HepG2 (cell line): ENCODE measurements around the gene ZNF132. TPM values are rescaled to one million over a fixed set of nuclear protein-coding genes. Genes with fewer than 3 reads are reported as not detected.

Experiments used
- ATAC-seq: fragments of 200-7000 bp; cut with Tn5 transposase; 3 replicates; pipeline ENCODE4 v1.9.1; 2020; ENCODE audit warnings: mild to moderate bottlenecking, moderate library complexity
- BruUV-seq: library from RNA; stranded (reverse); fragments of 400-500 nt; replicated peaks from 2 replicates; lab custom pipeline; 2021; lab: Mats Ljungman, UMichigan
- CTCF ChIA-PET: fragments of 300-600 bp; formaldehyde crosslinking; extraction: SDS; loops from one replicate; lab custom pipeline; 2021; ENCODE audit warnings: low total read pairs, inconsistent platforms, low intra/inter-chr PET ratio; lab: Yijun Ruan, JAX
- POLR2A ChIA-PET: fragments of 350-600 bp; sonication (Branson Sonifier 250); formaldehyde crosslinking; loops from one replicate; lab custom pipeline; 2020; ENCODE audit warnings: antibody characterized with exemption, inconsistent platforms; lab: Yijun Ruan, JAX
- DNase-seq: peaks from one replicate; pipeline ENCODE4 v3.0.0-alpha.2; 2015; ENCODE audit warnings: low spot score
- FAIRE-seq: peaks from 3 replicates; lab custom pipeline; 2011; peaks lifted over from hg19 to GRCh38; lab: Jason Lieb, UNC
- H2AFZ ChIP-seq: one replicate; pipeline ENCODE4 v1.6.1; 2011; ENCODE audit warnings: low read length, inconsistent platforms
- H3K27ac ChIP-seq: fragments of 300-600 bp; 3 replicates; pipeline ENCODE4 v1.8.0; 2011; ENCODE audit warnings: mixed run types, mild to moderate bottlenecking, mixed read lengths, low read length, inconsistent platforms; ENCODE audit not compliant: insufficient read depth; ENCODE audit errors: extremely low read length
- H3K27me3 ChIP-seq, 2 experiments: fragments of 200-600 bp in 1 of 2; 2 replicates in 1 of 2; 3 replicates in 1 of 2; pipeline versions ENCODE4 v1.6.0 to v1.8.0; 2011; ENCODE audit warnings: low read length in 2 of 2, mild to moderate bottlenecking in 2 of 2, moderate library complexity in 2 of 2, inconsistent platforms in 1 of 2; ENCODE audit not compliant: insufficient read depth in 2 of 2, control insufficient read depth in 1 of 2
- H3K36me3 ChIP-seq, 2 experiments: fragments of 200-600 bp in 1 of 2; replicated peaks in 1 of 2; 2 replicates in 1 of 2; 3 replicates in 1 of 2; pipeline versions ENCODE4 v1.5.1 to v1.8.0; 2011; ENCODE audit warnings: low read length in 2 of 2, inconsistent platforms in 1 of 2; ENCODE audit not compliant: insufficient read depth in 2 of 2, control insufficient read depth in 1 of 2
- H3K4me1 ChIP-seq: 2 replicates; pipeline ENCODE4 v1.5.1; 2012; ENCODE audit warnings: low read length, inconsistent platforms; ENCODE audit not compliant: insufficient read depth
- H3K4me2 ChIP-seq: 2 replicates; pipeline ENCODE4 v1.6.0; 2011; ENCODE audit warnings: low read depth, low read length, inconsistent platforms
- H3K4me3 ChIP-seq, 3 experiments: fragments of 200-600 bp in 1 of 3; sonication (generic), shearing (Covaris generic) in 1 of 3; replicated peaks in 1 of 3; 2 replicates each; pipeline ENCODE4 v1.5.1; 2011 to 2016; ENCODE audit warnings: low read length in 3 of 3, inconsistent platforms in 2 of 3, low read depth in 2 of 3, mild to moderate bottlenecking in 2 of 3, control low read depth in 1 of 3, mixed read lengths in 1 of 3; ENCODE audit not compliant: insufficient read depth in 1 of 3
- H3K79me2 ChIP-seq: one replicate; pipeline ENCODE4 v1.6.1; 2011; ENCODE audit warnings: low read length, inconsistent platforms; ENCODE audit not compliant: insufficient read depth
- H3K9ac ChIP-seq: 2 replicates; pipeline ENCODE4 v1.6.0; 2011; ENCODE audit warnings: mild to moderate bottlenecking, low read depth, low read length, inconsistent platforms; ENCODE audit not compliant: insufficient read depth
- H3K9me3 ChIP-seq: 2 replicates; pipeline ENCODE4 v1.5.1; 2012; ENCODE audit warnings: mild to moderate bottlenecking, low read length
- H4K20me1 ChIP-seq: 2 replicates; pipeline ENCODE4 v1.6.0; 2011; ENCODE audit warnings: inconsistent platforms, mild to moderate bottlenecking, low read length, moderate library complexity; ENCODE audit not compliant: insufficient read depth
- HOXA3 ChIP-seq: sonication (generic); formaldehyde crosslinking; IDR thresholded peaks from 2 replicates; pipeline ENCODE4 v1.5.0; 2020; ENCODE audit warnings: missing genetic modification reagents
- JUNB ChIP-seq: sonication (generic); formaldehyde crosslinking; IDR thresholded peaks from 2 replicates; pipeline ENCODE4 v1.8.0; 2022; ENCODE audit warnings: missing genetic modification reagents, mild to moderate bottlenecking, borderline replicate concordance
- NFE2L2 ChIP-seq: fragments of 150-350 bp; IDR thresholded peaks from 2 replicates; pipeline ENCODE4 v1.6.1; 2014; ENCODE audit warnings: low read length
- SCMH1 ChIP-seq: sonication (generic); formaldehyde crosslinking; IDR thresholded peaks from 2 replicates; pipeline ENCODE4 v1.9.0; 2021; ENCODE audit warnings: missing genetic modification reagents, mild to moderate bottlenecking, borderline replicate concordance
- ZBTB8A ChIP-seq: sonication (generic); formaldehyde crosslinking; IDR thresholded peaks from 2 replicates; pipeline ENCODE4 v1.4.0; 2020; ENCODE audit warnings: mild to moderate bottlenecking, low read depth, missing genetic modification reagents, borderline replicate concordance
- ZNF570 ChIP-seq: sonication (generic); formaldehyde crosslinking; IDR thresholded peaks from 2 replicates; pipeline ENCODE4 v1.4.0; 2020; ENCODE audit warnings: mild to moderate bottlenecking, missing genetic modification reagents, borderline replicate concordance
- ZNF652 ChIP-seq: IDR thresholded peaks from 2 replicates; pipeline ENCODE4 v1.6.1; 2016; ENCODE audit warnings: low read depth, borderline replicate concordance
- WGBS: methylation state at CpG from one replicate; pipeline ENCODE4 v1.1.6; 2017; ENCODE audit warnings: low lambda C conversion rate; 5-methylcytosine and 5-hydroxymethylcytosine counted together
- in situ Hi-C: cut with HindIII; loops from 2 replicates; pipeline ENCODE4 v1.10.0; 2017; ENCODE audit warnings: low pct_unique_long_range_greater_than_20kb; ENCODE audit not compliant: extremely low pct_ligation_motif_present
- intact Hi-C: fragments of 100-400 bp; cut with micrococcal nuclease; formaldehyde crosslinking; loops from one replicate; pipeline ENCODE4 v1.10.0; 2022; ENCODE audit not compliant: unreplicated experiment
- polyA plus RNA-seq, 8 experiments: library from polyadenylated mRNA; depleted of rRNA in 3 of 8; stranded (reverse) in 7 of 8; unstranded in 1 of 8; fragments of >200 nt; fragmentation: Illumina TruSeq in 4 of 8; extraction: Trizol in 4 of 8; gene quantifications; 2 replicates each; pipeline versions ENCODE4 v1.2.1 to v1.2.3, GENCODE V29; 2011 to 2016; ENCODE audit warnings: low read depth in 4 of 8, missing spikeins in 1 of 8, mixed read lengths in 1 of 8; ENCODE audit not compliant: insufficient read depth in 1 of 8
- total RNA-seq, 5 experiments: library from RNA; depleted of rRNA; stranded (reverse); fragments of >200 nt; fragmentation: Illumina TruSeq; extraction: Trizol; gene quantifications; 2 replicates each; pipeline ENCODE4 v1.2.3, GENCODE V29; 2016; ENCODE audit warnings: low read depth in 1 of 5
- TF ChIP-seq, protein P1 (sequence below): sonication (generic); formaldehyde crosslinking; IDR thresholded peaks from 2 replicates; pipeline ENCODE4 v1.4.0; 2020; ENCODE audit warnings: low read depth, mild to moderate bottlenecking, missing genetic modification reagents
- TF ChIP-seq, protein P2 (sequence below): sonication (generic); formaldehyde crosslinking; IDR thresholded peaks from 2 replicates; pipeline ENCODE4 v1.4.0; 2020; ENCODE audit warnings: mild to moderate bottlenecking, missing genetic modification reagents
- TF ChIP-seq, protein P3 (sequence below): sonication (generic); formaldehyde crosslinking; IDR thresholded peaks from 2 replicates; pipeline ENCODE4 v1.5.0; 2020; ENCODE audit warnings: missing genetic modification reagents, mild to moderate bottlenecking, borderline replicate concordance
- TF ChIP-seq, protein P4 (sequence below): sonication (generic); formaldehyde crosslinking; IDR thresholded peaks from 2 replicates; pipeline ENCODE4 v1.4.0; 2020; ENCODE audit warnings: mild to moderate bottlenecking, low read depth, missing genetic modification reagents
- TF ChIP-seq, protein P5 (sequence below): sonication (generic); formaldehyde crosslinking; conservative IDR thresholded peaks from 2 replicates; pipeline ENCODE4 v1.4.0; 2020; ENCODE audit warnings: missing genetic modification reagents

ZNF132 gene
- total and polyA plus RNA-seq, 2 of the 13 experiments (the other 11 are each of a cell fraction or from before 2014, with no cell fraction given), result not detected

DNA sequence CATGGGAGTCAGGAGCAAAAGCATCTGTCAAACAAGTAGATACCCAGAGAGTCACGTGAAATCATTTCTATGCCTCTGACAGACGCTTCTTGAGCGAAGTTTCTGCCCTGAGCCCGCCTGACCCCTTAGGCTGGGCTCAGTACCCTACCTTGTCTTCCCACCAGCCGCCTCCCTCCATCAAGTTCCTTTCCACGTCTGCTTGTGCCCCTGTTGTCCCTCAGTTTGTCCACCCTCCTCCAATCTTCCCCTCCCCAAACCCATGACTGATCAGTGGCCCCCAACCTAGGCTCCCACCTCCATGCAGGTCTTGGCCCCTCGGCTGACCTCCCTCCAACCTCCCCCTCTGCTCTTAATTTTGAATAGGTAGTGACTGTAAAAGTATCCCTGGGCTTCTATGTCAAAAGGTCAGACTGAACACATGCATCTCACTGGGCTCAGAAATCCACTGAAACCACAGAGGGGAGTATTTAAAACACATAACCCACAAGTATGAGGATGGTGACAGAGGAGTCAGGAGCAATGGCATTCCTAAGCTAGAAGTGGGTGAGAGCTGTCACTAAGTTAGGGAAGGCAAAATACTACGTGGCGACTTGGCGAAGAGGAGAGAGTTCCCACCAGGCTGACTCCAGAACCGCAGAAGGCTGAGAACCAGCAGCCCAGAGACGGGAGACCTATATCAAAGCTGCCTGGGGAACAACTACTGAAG, 34.5 kb upstream of the ZNF132 start:
- Histone ChIP-seq H3K9ac (peak overlapping the region; percentile 73; the same call in 1 of the 2 replicates), H3K9me3 (no peaks in the 10 kb centered on the region), H3K27me3 (no peaks in the 10 kb centered on the region; a peak in 1 of 5 replicates), H3K79me2 (no peaks in the 10 kb centered on the region), H3K4me2 (no peak overlapping the region; the same call in 1 of the 2 replicates), H3K4me1 (peaks cover 20% of the 10 kb centered on the region), H3K4me3 (no peak overlapping the region), H3K27ac (no peak overlapping the region), H3K36me3 (peaks cover 4 to 18% of the 10 kb centered on the region in 2 experiments; a peak in 4 of 5 replicates), H4K20me1 (no peaks in the 10 kb centered on the region), H2AFZ (no peak overlapping the region)
- no peak for DNase-seq
- POLR2A ChIA-PET, result interaction anchor here (1.4 to 1.5 kb wide), 3 partner anchors 9 to 39 kb away, joined by 3 to 5 read pairs (median 4); partner anchors contain the start of gene SLC27A5
- CTCF ChIA-PET, result no interaction called here
- in situ Hi-C loops, result no loop called here
- no peak for FAIRE-seq
- intact Hi-C loops, result no loop called here
- WGBS, result 92% methylated on average over 12 of the region's 12 CpGs
- ATAC-seq, result no peak
- TSS peak; percentile 28 for BruUV-seq
- TF ChIP-seq ZNF570 (CRISPR knock-in tag) (no peak), ZBTB8A (CRISPR knock-in tag) (no peak), ZNF652 (CRISPR knock-in tag) (no peak), SCMH1 (CRISPR knock-in tag) (no peak), JUNB (CRISPR knock-in tag) (no peak), NFE2L2 (no peak), HOXA3 (CRISPR knock-in tag) (no peak)
- TF ChIP-seq, protein P1, sequence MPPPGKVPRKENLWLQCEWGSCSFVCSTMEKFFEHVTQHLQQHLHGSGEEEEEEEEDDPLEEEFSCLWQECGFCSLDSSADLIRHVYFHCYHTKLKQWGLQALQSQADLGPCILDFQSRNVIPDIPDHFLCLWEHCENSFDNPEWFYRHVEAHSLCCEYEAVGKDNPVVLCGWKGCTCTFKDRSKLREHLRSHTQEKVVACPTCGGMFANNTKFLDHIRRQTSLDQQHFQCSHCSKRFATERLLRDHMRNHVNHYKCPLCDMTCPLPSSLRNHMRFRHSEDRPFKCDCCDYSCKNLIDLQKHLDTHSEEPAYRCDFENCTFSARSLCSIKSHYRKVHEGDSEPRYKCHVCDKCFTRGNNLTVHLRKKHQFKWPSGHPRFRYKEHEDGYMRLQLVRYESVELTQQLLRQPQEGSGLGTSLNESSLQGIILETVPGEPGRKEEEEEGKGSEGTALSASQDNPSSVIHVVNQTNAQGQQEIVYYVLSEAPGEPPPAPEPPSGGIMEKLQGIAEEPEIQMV (CRISPR knock-in tag), result no peak
- TF ChIP-seq, protein P2, sequence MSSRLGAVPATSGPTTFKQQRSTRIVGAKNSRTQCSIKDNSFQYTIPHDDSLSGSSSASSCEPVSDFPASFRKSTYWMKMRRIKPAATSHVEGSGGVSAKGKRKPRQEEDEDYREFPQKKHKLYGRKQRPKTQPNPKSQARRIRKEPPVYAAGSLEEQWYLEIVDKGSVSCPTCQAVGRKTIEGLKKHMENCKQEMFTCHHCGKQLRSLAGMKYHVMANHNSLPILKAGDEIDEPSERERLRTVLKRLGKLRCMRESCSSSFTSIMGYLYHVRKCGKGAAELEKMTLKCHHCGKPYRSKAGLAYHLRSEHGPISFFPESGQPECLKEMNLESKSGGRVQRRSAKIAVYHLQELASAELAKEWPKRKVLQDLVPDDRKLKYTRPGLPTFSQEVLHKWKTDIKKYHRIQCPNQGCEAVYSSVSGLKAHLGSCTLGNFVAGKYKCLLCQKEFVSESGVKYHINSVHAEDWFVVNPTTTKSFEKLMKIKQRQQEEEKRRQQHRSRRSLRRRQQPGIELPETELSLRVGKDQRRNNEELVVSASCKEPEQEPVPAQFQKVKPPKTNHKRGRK (CRISPR knock-in tag), result no peak
- TF ChIP-seq, protein P3, sequence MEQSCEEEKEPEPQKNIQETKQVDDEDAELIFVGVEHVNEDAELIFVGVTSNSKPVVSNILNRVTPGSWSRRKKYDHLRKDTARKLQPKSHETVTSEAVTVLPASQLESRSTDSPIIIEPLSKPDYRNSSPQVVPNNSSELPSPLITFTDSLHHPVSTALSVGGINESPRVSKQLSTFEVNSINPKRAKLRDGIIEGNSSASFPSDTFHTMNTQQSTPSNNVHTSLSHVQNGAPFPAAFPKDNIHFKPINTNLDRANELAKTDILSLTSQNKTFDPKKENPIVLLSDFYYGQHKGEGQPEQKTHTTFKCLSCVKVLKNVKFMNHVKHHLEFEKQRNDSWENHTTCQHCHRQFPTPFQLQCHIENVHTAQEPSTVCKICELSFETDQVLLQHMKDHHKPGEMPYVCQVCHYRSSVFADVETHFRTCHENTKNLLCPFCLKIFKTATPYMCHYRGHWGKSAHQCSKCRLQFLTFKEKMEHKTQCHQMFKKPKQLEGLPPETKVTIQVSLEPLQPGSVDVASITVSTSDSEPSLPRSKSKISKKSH (CRISPR knock-in tag), result no peak
- TF ChIP-seq, protein P4, sequence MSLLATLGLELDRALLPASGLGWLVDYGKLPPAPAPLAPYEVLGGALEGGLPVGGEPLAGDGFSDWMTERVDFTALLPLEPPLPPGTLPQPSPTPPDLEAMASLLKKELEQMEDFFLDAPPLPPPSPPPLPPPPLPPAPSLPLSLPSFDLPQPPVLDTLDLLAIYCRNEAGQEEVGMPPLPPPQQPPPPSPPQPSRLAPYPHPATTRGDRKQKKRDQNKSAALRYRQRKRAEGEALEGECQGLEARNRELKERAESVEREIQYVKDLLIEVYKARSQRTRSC, result no peak
- TF ChIP-seq, protein P5, sequence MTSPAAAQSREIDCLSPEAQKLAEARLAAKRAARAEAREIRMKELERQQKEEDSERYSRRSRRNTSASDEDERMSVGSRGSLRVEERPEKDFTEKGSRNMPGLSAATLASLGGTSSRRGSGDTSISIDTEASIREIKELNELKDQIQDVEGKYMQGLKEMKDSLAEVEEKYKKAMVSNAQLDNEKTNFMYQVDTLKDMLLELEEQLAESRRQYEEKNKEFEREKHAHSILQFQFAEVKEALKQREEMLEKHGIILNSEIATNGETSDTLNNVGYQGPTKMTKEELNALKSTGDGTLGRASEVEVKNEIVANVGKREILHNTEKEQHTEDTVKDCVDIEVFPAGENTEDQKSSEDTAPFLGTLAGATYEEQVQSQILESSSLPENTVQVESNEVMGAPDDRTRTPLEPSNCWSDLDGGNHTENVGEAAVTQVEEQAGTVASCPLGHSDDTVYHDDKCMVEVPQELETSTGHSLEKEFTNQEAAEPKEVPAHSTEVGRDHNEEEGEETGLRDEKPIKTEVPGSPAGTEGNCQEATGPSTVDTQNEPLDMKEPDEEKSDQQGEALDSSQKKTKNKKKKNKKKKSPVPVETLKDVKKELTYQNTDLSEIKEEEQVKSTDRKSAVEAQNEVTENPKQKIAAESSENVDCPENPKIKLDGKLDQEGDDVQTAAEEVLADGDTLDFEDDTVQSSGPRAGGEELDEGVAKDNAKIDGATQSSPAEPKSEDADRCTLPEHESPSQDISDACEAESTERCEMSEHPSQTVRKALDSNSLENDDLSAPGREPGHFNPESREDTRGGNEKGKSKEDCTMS, result no peak
